ENCODE measurements around the gene MS4A15. TPM values are rescaled to one million over a fixed set of nuclear protein-coding genes. Genes with fewer than 3 reads are reported as not detected.
"Not testable (repeated sequence)": the region's sequence is repeated elsewhere in the genome, so short reads cannot be mapped to it uniquely, and the experiment has no call there.

The MS4A15 gene
- total RNA-seq, 1 experiment from 2014 or later = not detected

DNA sequence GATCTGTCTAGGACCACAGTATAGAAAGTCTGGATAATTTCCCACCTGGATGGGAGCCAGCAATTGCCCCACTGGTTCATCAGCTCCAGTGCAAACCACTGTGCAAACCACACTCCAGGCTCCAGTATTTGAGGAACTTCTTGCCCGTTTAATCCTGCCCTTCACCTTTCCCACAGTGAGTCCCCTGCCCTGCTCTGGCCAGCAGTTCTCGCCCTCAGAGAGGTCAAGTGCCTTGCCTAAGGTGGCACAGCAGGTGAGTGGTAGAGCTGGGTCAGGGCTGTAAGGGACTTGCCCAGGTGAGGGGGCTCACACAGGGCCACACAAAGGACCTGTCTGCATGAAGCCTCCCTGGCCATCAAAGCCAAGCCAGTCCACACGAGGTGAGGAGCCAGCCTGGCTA, 52.6 kb downstream of the MS4A15 start:
- DNase-seq (ENCODE audit: low spot score) = no peak

DNA sequence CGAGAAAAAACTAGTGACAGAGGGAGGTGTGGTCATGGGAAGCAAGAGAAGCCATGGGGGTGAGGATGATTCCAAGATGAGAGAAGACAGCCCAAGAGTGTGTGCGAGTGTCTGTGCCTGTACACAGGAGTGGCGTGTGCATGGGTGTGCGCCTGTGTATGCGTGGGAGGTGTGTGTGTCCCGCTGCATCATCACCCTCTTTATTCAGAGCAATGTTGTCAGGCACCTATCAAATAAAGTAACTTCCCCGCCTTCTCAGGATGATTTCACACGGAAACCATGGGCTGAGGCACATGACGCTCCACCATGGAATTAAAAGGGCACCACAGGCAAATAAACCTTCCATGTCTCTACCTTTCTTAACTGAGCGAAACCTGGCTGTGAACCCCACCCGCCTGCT, 53.0 kb downstream of the MS4A15 start:
- DNase-seq (ENCODE audit: low spot score) = no peak

DNA sequence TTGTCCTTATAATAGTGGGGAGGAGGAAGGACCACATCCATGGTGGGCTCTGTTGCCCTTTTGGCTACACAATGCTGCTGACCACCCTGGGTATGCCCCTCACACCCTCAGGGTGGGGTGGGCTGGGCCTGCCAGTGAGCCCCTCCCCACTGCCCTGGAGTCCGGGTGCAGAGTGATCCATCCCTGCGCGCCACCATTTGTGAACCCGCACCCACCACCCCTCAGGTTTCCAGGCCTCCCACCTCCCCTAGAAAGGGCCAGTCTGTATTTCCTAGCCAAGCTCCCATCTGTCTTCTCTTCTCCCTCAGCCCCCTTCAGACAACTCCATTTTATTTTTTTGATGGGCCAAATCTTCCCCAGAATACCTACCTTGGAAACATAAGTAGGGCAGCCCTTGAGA, 53.5 kb downstream of the MS4A15 start:
- no peak for DNase-seq (ENCODE audit: low spot score)

DNA sequence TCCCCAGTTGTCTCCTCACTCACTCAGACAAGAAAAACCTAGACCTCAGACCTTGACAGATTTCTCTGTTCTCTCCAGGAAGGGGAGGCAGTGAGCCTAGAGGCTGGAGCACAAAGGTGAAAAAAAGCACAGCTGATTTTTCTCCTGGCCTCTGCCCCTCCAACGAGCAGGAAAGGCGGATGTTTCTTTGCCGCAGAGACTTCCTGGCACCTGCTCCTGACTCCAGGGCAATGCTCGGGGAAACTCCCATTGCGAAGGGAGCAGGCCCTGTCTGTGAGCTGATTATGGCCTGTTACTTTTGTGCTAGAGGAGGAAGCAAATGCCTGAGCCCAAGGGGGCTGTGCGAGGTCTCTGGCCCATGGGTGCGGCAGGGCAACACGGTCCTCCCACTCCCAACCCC, 53.9 kb downstream of the MS4A15 start:
- no peak for DNase-seq (ENCODE audit: low spot score)

DNA sequence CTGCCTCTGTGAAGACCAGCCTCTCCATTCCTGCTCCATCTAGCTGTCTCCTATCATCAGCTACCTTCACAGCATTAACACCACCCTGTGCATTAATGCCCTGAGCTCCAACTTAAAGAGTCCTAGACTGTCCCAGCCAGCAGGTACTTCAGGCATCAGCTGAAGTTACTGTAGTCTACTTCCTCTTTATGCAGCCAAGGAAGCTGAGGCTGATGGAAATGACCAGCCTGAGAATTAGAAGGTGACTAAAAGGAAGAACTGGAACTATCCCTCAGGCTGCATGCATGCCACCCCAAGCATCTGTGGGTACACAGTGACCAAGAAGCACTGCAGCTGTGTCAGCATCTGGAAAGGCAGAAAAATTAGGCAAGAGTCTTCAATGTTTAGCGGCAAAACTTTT, 56.7 kb downstream of the MS4A15 start:
- no peak for DNase-seq (ENCODE audit: low spot score)

DNA sequence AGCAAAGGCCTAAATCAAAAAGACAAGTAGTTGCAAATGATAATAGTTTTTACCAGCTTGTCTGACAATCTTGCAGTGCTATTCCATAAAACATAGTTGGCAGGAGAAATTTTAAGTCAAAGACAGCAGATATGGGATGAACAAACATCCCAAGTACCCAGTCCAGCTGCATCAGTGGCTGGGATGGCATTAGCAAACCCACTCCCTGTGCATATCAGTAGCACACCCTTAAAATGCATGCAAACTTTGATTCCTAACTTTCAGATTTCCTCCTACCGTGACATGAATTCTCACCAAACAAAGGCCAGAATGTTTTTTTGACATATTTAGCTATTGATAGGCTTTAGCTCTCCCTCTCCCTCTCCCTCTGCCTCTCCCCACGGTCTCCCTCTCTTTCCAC, 57.4 kb downstream of the MS4A15 start:
- DNase-seq (ENCODE audit: low spot score) = no peak

DNA sequence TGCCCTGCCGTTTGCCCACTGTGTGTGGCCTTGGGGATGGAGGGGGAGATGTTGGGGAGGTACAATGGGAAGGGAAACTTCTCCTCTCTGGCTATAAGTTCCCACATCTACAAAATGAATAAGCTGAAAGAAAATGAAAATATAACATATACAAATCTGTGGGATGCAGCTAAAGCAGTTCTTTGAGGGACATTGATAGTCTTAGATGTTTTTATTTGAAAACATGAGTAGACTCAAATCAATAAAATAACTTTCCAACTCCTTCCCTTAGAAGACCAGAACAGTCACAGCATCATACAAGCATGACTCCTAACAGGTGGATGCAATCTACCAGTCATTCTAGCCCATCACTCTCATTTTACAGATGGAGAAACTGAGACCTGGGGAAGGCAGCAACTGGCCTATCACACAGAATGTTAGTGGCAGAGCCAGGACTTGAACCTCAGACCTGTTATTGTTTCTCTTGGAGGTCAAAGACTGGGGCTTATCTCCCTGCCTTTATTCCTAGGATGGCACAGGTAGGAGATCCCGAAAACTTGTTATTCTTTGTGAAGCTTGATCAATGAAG, 60.0 kb downstream of the MS4A15 start:
- DNase-seq (ENCODE audit: low spot score) = no peak

DNA sequence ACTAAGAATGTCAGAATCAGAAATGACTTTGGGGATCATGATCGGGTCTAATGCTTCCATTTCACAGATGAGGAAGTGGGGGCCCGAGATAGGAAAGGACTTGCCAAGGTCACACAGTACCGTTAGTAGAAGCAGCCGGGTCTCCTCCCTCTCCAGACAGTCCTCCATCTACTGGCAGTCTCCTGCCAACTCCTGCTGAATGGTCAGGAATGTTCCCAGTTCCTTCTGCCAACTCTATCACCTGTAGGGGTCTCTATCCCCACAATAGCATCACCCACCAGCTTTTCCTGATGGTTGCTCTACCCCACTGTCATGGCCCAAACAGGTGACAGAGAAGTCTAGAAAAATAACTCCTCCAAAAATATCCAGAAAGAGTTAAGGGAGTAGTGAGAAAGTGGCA, 61.4 kb downstream of the MS4A15 start:
- no peak for DNase-seq (ENCODE audit: low spot score)

DNA sequence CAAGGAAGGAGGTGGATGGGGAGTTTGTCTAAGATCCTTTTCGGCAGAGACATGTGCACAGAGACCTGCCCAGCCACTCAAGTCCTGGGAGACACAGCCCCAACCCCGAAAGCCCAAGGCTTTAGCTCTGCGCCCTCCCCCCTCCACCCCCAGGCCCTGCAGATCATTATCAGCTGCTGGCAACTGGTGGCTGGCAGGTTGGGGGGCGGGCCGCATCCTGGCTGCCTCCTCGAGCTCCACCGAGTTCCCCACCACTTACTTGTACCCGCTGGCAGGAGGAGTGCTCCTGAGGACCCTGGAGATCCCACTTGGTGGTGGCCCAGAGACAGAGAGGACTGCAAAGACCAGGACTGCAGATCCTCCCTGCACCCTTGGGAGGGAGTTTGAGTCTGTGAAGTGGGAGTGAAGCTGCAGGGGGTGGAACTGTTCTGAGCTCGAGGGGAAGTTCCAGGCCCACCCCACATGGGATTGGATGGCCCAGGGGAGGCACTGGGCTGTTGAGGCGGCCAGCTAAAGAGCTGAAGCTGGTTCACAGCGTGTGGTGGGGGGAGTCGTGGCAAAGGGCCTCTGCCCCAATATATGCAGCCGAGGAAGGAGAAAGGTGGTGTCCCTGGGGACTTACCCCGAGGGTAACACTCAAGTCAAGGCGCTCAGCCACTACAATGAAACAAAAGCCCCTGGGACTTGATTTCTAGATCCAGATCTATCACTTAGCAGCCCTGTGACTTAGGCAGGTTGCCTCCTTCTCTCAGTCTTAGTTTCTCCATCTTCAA, 65.3 kb downstream of the MS4A15 start:
- no peak for DNase-seq (ENCODE audit: low spot score)

DNA sequence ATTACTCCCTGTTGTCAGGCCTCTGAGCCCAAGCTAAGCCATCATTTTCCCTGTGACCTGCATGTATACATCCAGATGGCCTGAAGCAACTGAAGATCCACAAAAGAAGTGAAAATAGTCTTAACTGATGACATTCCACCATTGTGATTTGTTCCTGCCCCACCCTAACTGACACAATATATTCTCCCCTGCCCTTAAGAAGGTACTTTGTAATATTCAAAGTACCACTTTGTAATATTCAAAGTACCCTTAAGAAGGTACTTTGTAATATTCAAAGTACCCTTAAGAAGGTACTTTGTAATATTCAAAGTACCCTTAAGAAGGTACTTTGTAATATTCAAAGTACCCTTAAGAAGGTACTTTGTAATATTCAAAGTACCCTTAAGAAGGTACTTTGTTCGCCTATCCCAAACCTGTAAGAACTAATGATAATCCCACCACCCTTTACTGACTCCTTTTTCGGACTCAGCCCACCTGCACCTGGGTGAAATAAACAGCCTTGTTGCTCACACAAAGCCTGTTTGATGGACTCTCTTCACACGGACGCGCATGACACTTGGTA, 67.2 kb downstream of the MS4A15 start:
- DNase-seq (ENCODE audit: low spot score) = not testable (repeated sequence)

DNA sequence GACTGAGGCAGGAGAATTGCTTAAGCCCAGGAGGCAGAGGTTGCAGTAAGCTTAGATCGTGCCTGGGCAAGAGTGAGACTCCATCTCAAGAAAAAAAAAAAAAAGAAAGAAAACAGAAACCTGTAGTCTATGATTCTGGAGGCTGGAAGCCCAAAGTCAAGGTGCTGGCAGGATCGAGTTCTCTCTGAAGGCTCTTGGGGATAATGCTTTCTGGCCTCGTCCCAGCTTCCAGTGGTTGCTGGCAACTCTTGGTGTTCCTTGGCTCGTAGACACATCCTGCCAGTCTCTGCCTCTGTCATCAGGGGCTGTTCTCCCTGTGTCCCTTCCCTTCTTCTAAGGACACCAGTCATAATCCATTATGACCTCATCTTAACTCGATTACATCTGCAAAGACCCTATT, 68.5 kb downstream of the MS4A15 start:
- DNase-seq (ENCODE audit: low spot score) = no peak

DNA sequence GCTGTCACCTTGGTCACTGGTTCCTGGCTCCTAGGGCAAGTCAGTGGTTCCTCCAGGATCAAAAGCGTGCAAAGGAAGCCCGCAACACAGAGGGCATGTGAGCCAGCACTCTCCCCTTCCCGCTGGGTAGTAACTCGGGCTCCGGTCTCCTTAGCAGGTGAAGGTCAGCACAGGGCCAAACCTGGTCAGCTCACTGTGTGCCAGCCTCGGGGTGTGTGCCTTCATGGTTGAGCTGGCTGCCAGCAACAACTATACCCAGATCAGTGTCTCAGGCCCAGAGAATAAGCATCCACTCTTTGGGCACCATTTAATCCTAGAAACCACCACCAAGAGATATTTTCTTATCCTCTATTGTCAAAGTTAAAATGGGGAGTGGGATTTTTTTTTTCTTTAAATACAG, 69.1 kb downstream of the MS4A15 start:
- no peak for DNase-seq (ENCODE audit: low spot score)

Other genes with a start within 250 kb of the MS4A15 start
- not detected in 2 replicates for gene MS4A13, start 241.5 kb upstream of the MS4A15 start, total RNA-seq (2014; rRNA removed; shearing (Covaris generic))
- gene MS4A8, start 57.3 kb upstream of the MS4A15 start, total RNA-seq (2014; rRNA removed; shearing (Covaris generic)) = 0.17 TPM in 1 of 2 replicates, not detected in the other
- not detected in 2 replicates for gene MS4A18, start 32.1 kb upstream of the MS4A15 start, total RNA-seq (2014; rRNA removed; shearing (Covaris generic))
- not detected in 2 replicates for gene MS4A10, start 28.5 kb downstream of the MS4A15 start, total RNA-seq (2014; rRNA removed; shearing (Covaris generic))
- 12.4 and 12.7 TPM in 2 replicates for gene CCDC86, start 85.2 kb downstream of the MS4A15 start, total RNA-seq (2014; rRNA removed; shearing (Covaris generic))
- not detected in 2 replicates for gene PTGDR2, start 99.1 kb downstream of the MS4A15 start, total RNA-seq (2014; rRNA removed; shearing (Covaris generic))
- 1.5 and 2.1 TPM in 2 replicates for gene ZP1, start 110.7 kb downstream of the MS4A15 start, total RNA-seq (2014; rRNA removed; shearing (Covaris generic))
- 92.3 and 106 TPM in 2 replicates for gene PRPF19, start 149.7 kb downstream of the MS4A15 start, total RNA-seq (2014; rRNA removed; shearing (Covaris generic))
- gene TMEM109, start 157.3 kb downstream of the MS4A15 start, total RNA-seq (2014; rRNA removed; shearing (Covaris generic)) = 43.0 and 65.6 TPM in 2 replicates
- 28.6 and 39.0 TPM in 2 replicates for gene TMEM132A, start 167.6 kb downstream of the MS4A15 start, total RNA-seq (2014; rRNA removed; shearing (Covaris generic))
- gene SLC15A3, start 195.3 kb downstream of the MS4A15 start, total RNA-seq (2014; rRNA removed; shearing (Covaris generic)) = 4.9 and 5.8 TPM in 2 replicates
- gene CD6, start 214.8 kb downstream of the MS4A15 start, total RNA-seq (2014; rRNA removed; shearing (Covaris generic)) = not detected in 2 replicates

Measured in H4 (cell line).